Measurements from ENCODE around the gene DSG2. TPM values are rescaled to one million over a fixed set of nuclear protein-coding genes. Genes with fewer than 3 reads are reported as not detected.

DSG2 gene
- polyA plus RNA-seq, 1 donor from 2014 or later = 0.94 TPM

DNA sequence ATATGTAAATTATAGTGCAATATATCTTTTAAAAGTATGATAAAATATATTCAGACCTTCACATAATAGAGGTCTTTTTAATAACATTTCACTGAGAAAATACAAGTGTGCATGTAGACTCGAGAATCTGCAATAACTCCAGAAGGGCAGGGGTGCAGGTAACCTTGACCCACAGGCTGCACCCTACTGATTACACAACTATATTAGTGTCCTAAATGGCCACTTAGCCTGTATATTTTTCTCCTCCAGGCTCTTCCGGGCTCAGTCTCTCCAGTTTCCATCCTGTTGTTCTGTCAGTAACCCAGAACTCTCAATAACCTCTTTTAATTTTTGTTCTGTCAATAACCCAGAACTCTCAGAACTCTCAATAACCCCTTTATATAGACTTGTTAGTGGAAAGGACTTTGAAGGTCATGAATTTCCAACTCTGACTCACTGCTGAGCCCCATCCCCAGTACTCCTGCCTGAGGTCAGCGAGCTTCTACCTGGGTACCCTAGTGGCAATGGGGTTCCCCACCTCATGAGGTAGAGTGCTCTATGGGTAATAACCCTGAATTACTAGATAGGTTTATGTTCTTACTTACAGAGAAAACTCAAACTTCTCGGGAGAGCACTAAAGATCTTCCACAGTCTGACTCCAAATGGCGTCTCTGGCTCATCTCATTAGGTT lies 85.3 kb downstream of the DSG2 start:
- H4K20me1 ChIP-seq (ENCODE audit: insufficient read depth) = no peaks in the 10 kb centered on the region
- no peaks in the 10 kb centered on the region for H3K36me3 ChIP-seq (ENCODE audit: insufficient read depth, low read length)
- H3K27me3 ChIP-seq (ENCODE audit: insufficient read depth, low read depth, low read length) = no peaks in the 10 kb centered on the region
- H3K79me2 ChIP-seq (replicated peaks; ENCODE audit: insufficient read depth, low read length) = no peaks in the 10 kb centered on the region
- H3K27ac ChIP-seq (ENCODE audit: low read length) = no peak overlapping the region
- H3K9me2 ChIP-seq (ENCODE audit: insufficient read depth, low read length) = no peaks in the 10 kb centered on the region
- H3F3A ChIP-seq (ENCODE audit: insufficient read depth, low read length, poor library complexity, severe bottlenecking) = no peaks in the 10 kb centered on the region
- no peak for TF ChIP-seq POLR2AphosphoS5 (IDR thresholded peaks at IDR 0.05)
- H3K9me3 ChIP-seq (ENCODE audit: low read length) = no peaks in the 10 kb centered on the region
- H3K4me2 ChIP-seq (ENCODE audit: low read length) = no peak overlapping the region
- H3K9ac ChIP-seq (ENCODE audit: low read length) = no peak overlapping the region
- no peak overlapping the region for H2AFZ ChIP-seq (ENCODE audit: low read depth, low read length)
- H3K4me3 ChIP-seq (ENCODE audit: low read length) = no peak overlapping the region

DNA sequence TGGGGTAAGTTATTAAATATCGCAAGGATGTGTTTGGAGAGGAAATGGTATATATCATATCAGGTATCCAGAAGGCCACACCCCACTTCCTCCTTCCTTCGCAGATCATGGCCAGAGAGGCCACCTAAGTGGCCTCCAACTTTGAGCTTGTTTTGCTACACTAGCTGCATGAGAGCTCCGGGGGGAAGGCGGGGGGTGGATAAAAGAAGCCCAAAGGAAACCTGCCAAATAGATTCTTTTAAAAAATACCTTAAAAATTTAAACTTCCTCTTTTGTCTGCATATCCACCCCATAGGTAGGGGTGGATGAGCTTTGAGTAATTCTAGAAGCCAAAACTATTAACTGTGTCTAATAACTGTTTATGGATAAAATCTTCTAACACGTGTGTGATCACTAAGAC lies 88.0 kb downstream of the DSG2 start:
- H3K9ac ChIP-seq (ENCODE audit: low read length) = no peak overlapping the region
- H3K79me2 ChIP-seq (replicated peaks; ENCODE audit: insufficient read depth, low read length) = no peaks in the 10 kb centered on the region
- H3K27ac ChIP-seq (ENCODE audit: low read length) = no peak overlapping the region
- H3K4me2 ChIP-seq (ENCODE audit: low read length) = no peak overlapping the region
- no peaks in the 10 kb centered on the region for H3K9me2 ChIP-seq (ENCODE audit: insufficient read depth, low read length)
- TF ChIP-seq MXI1 (conservative IDR thresholded peaks at IDR 0.05; ENCODE audit: poor library complexity, severe bottlenecking) (no peak), EZH2 (IDR thresholded peaks at IDR 0.05; ENCODE audit: borderline replicate concordance, insufficient read depth, low read length, poor library complexity, severe bottlenecking) (no peak), POLR2AphosphoS5 (IDR thresholded peaks at IDR 0.05) (no peak), SMC3 (conservative IDR thresholded peaks at IDR 0.05; ENCODE audit: poor library complexity) (no peak), TAF1 (IDR thresholded peaks at IDR 0.05; ENCODE audit: low read depth) (no peak), RAD21 (conservative IDR thresholded peaks at IDR 0.05) (no peak), EP300 (conservative IDR thresholded peaks at IDR 0.05; ENCODE audit: poor library complexity, severe bottlenecking) (no peak)
- TF ChIP-seq, protein P1, sequence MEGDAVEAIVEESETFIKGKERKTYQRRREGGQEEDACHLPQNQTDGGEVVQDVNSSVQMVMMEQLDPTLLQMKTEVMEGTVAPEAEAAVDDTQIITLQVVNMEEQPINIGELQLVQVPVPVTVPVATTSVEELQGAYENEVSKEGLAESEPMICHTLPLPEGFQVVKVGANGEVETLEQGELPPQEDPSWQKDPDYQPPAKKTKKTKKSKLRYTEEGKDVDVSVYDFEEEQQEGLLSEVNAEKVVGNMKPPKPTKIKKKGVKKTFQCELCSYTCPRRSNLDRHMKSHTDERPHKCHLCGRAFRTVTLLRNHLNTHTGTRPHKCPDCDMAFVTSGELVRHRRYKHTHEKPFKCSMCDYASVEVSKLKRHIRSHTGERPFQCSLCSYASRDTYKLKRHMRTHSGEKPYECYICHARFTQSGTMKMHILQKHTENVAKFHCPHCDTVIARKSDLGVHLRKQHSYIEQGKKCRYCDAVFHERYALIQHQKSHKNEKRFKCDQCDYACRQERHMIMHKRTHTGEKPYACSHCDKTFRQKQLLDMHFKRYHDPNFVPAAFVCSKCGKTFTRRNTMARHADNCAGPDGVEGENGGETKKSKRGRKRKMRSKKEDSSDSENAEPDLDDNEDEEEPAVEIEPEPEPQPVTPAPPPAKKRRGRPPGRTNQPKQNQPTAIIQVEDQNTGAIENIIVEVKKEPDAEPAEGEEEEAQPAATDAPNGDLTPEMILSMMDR (IDR thresholded peaks at IDR 0.05; ENCODE audit: poor library complexity, severe bottlenecking) = no peak
- TF ChIP-seq, protein P2, sequence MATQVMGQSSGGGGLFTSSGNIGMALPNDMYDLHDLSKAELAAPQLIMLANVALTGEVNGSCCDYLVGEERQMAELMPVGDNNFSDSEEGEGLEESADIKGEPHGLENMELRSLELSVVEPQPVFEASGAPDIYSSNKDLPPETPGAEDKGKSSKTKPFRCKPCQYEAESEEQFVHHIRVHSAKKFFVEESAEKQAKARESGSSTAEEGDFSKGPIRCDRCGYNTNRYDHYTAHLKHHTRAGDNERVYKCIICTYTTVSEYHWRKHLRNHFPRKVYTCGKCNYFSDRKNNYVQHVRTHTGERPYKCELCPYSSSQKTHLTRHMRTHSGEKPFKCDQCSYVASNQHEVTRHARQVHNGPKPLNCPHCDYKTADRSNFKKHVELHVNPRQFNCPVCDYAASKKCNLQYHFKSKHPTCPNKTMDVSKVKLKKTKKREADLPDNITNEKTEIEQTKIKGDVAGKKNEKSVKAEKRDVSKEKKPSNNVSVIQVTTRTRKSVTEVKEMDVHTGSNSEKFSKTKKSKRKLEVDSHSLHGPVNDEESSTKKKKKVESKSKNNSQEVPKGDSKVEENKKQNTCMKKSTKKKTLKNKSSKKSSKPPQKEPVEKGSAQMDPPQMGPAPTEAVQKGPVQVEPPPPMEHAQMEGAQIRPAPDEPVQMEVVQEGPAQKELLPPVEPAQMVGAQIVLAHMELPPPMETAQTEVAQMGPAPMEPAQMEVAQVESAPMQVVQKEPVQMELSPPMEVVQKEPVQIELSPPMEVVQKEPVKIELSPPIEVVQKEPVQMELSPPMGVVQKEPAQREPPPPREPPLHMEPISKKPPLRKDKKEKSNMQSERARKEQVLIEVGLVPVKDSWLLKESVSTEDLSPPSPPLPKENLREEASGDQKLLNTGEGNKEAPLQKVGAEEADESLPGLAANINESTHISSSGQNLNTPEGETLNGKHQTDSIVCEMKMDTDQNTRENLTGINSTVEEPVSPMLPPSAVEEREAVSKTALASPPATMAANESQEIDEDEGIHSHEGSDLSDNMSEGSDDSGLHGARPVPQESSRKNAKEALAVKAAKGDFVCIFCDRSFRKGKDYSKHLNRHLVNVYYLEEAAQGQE (IDR thresholded peaks at IDR 0.05; ENCODE audit: borderline replicate concordance) = no peak
- H3K4me3 ChIP-seq (ENCODE audit: low read length) = no peak overlapping the region
- H3K27me3 ChIP-seq (ENCODE audit: insufficient read depth, low read depth, low read length) = no peaks in the 10 kb centered on the region
- H3F3A ChIP-seq (ENCODE audit: insufficient read depth, low read length, poor library complexity, severe bottlenecking) = no peaks in the 10 kb centered on the region
- no peaks in the 10 kb centered on the region for H3K9me3 ChIP-seq (ENCODE audit: low read length)
- H2AFZ ChIP-seq (ENCODE audit: low read depth, low read length) = no peak overlapping the region
- no peaks in the 10 kb centered on the region for H4K20me1 ChIP-seq (ENCODE audit: insufficient read depth)
- no peaks in the 10 kb centered on the region for H3K36me3 ChIP-seq (ENCODE audit: insufficient read depth, low read length)
